Sigmoid colon (tissue), 4 donors: ENCODE results near the gene LDLRAD3.

ENCODE experiments used
- CTCF ChIP-seq, 4 experiments: fragments of 450-650 bp in 3 of 4; fragments of 200-600 bp in 1 of 4; IDR thresholded peaks; one replicate each; pipeline ENCODE4 v1.5.1; 2016 to 2019; ENCODE audit warnings: antibody characterized with exemption in 4 of 4, mild to moderate bottlenecking in 3 of 4, moderate library complexity in 2 of 4
- EP300 ChIP-seq, 4 donors: sonication (generic); formaldehyde crosslinking; IDR thresholded peaks; one replicate each; pipeline ENCODE4 v1.6.1; 2017; ENCODE audit warnings: antibody characterized with exemption in 4 of 4

GRCh38 chr11:35943309-35943708, 553 bp upstream of the LDLRAD3 start:
- no peak for TF ChIP-seq CTCF (IDR thresholded peaks at IDR 0.05)
- TF ChIP-seq EP300 (IDR thresholded peaks at IDR 0.05), result no peak
